ENCODE measurements around the gene UNC13D. TPM values are rescaled to one million over a fixed set of nuclear protein-coding genes. Genes with fewer than 3 reads are reported as not detected.
"Not testable (repeated sequence)": the region's sequence is repeated elsewhere in the genome, so short reads cannot be mapped to it uniquely, and the experiment has no call there.

The UNC13D gene
- total RNA-seq, 1 experiment from 2014 or later, result 3.5 TPM

- ChIA-PET POLR2A (interaction anchor here (0.6 to 8.0 kb wide), 72 partner anchors 8 to 1166 kb away, joined by 3 to 153 read pairs (median 4); partner anchors contain the start of genes ACOX1, GALK1, GGA3 and ITGB4), CTCF (interaction anchor here (0.6 to 1.0 kb wide), 2 partner anchors 76 to 193 kb away, joined by 3 to 5 read pairs; partner anchors contain the start of gene WBP2)
- BruUV-seq (replicated peaks), result TSS peak; percentile 84
- Mint-ChIP-seq H3K27ac (ENCODE audit: low read depth, unreplicated experiment) (peak overlapping the region; percentile 100), H3K27me3 (ENCODE audit: insufficient read depth, unreplicated experiment) (no peaks in the 10 kb centered on the region), H3K36me3 (ENCODE audit: insufficient read depth, unreplicated experiment) (peaks cover 49% of the 10 kb centered on the region), H3K9me3 (ENCODE audit: unreplicated experiment) (no peaks in the 10 kb centered on the region), H3K4me1 (ENCODE audit: insufficient read depth, unreplicated experiment) (peaks cover 18% of the 10 kb centered on the region), H3K4me3 (ENCODE audit: unreplicated experiment) (peak overlapping the region; percentile 93)
- intact Hi-C loops (cut with micrococcal nuclease), result loop anchor here (2.0 to 5.0 kb wide), 2 partner anchors 38 to 97 kb away; no protein-coding TSS in a partner anchor
- TF ChIP-seq CTCF (IDR thresholded peaks at IDR 0.05; ENCODE audit: unreplicated experiment), result no peak
- DNase-seq (ENCODE audit: unreplicated experiment), result peak; percentile 100
Measured at GRCh38 chr17:75779250-75779986, 64.8 kb downstream of the UNC13D start.

- TF ChIP-seq CTCF (IDR thresholded peaks at IDR 0.05; ENCODE audit: unreplicated experiment), result peak; percentile 55
- intact Hi-C loops (cut with micrococcal nuclease), result loop anchor here (2.0 to 5.0 kb wide), 2 partner anchors 38 to 98 kb away; no protein-coding TSS in a partner anchor
- H3K27me3 Mint-ChIP-seq (ENCODE audit: insufficient read depth, unreplicated experiment), result no peaks in the 10 kb centered on the region
- peaks cover 49% of the 10 kb centered on the region for H3K36me3 Mint-ChIP-seq (ENCODE audit: insufficient read depth, unreplicated experiment)
- H3K4me1 Mint-ChIP-seq (ENCODE audit: insufficient read depth, unreplicated experiment), result peaks cover 18% of the 10 kb centered on the region
- peak overlapping the region; percentile 93 for H3K4me3 Mint-ChIP-seq (ENCODE audit: unreplicated experiment)
- DNase-seq (ENCODE audit: unreplicated experiment), result no peak
- no peaks in the 10 kb centered on the region for H3K9me3 Mint-ChIP-seq (ENCODE audit: unreplicated experiment)
- peak overlapping the region; percentile 100 for H3K27ac Mint-ChIP-seq (ENCODE audit: low read depth, unreplicated experiment)
- ChIA-PET CTCF (interaction anchor here (0.6 to 1.1 kb wide), 3 partner anchors 71 to 193 kb away, joined by 3 to 5 read pairs (median 4); no protein-coding TSS in a partner anchor), POLR2A (interaction anchor here (0.6 to 8.0 kb wide), 15 partner anchors 6 to 200 kb away, joined by 3 to 153 read pairs (median 7); partner anchors contain the start of genes ACOX1, GALK1, TEN1 and TRIM47)
- BruUV-seq (replicated peaks), result no TSS peak
Measured at GRCh38 chr17:75778861-75779249, 65.3 kb downstream of the UNC13D start.

DNA sequence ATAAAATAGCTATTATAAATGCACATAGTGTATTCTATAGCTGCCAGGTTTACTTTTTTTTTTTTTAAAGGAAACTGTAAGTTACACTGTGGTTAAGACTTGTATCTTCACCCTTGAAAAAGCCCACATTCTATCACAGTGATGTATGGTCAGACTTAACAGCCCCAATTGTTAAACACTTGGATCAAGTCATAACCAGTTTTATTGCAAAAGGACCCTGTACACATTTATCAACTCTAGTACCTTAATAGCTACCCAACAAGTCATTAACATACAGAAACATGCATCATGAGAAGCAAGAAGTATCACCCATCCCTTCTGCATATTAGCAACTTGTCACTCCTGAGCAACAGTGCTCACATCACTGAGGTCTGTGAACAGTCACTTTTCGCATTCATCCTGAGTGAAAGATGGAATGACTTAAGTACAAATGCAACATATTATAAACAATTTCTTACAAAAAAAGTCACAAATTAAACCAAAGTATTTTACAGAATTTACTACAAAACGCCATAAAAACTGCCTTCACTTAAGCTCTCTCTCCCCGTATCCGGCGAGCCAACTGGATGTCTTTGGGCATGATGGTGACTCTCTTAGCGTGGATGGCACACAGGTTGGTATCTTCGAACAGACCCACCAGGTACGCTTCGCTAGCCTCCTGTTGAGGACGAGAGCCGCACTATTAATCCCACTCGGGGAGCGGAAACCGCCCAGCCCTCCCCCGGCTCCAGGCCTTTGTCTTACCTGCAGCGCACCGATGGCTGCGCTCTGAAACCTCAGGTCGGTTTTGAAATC lies 65.9 kb downstream of the UNC13D start:
- ChIA-PET CTCF (interaction anchor here (0.6 to 1.1 kb wide), 6 partner anchors 13 to 127 kb away, joined by 3 to 5 read pairs (median 4); no protein-coding TSS in a partner anchor), POLR2A (interaction anchor here (0.6 to 8.0 kb wide), 20 partner anchors 7 to 201 kb away, joined by 3 to 153 read pairs (median 4); partner anchors contain the start of genes ACOX1, GALK1, TEN1 and TRIM47)
- intact Hi-C loops (cut with micrococcal nuclease), result loop anchor here (2.0 to 5.0 kb wide), 2 partner anchors 39 to 99 kb away; no protein-coding TSS in a partner anchor
- Mint-ChIP-seq H3K4me1 (ENCODE audit: insufficient read depth, unreplicated experiment) (peaks cover 18% of the 10 kb centered on the region), H3K27ac (ENCODE audit: low read depth, unreplicated experiment) (peak overlapping the region; percentile 100), H3K36me3 (ENCODE audit: insufficient read depth, unreplicated experiment) (peaks cover 49% of the 10 kb centered on the region), H3K4me3 (ENCODE audit: unreplicated experiment) (peak overlapping the region; percentile 93)
- DNase-seq (ENCODE audit: unreplicated experiment); H3K27me3 Mint-ChIP-seq (ENCODE audit: insufficient read depth, unreplicated experiment); H3K9me3 Mint-ChIP-seq (ENCODE audit: unreplicated experiment): not testable (repeated sequence)
- TSS peak; percentile 47 for BruUV-seq (replicated peaks)

DNA sequence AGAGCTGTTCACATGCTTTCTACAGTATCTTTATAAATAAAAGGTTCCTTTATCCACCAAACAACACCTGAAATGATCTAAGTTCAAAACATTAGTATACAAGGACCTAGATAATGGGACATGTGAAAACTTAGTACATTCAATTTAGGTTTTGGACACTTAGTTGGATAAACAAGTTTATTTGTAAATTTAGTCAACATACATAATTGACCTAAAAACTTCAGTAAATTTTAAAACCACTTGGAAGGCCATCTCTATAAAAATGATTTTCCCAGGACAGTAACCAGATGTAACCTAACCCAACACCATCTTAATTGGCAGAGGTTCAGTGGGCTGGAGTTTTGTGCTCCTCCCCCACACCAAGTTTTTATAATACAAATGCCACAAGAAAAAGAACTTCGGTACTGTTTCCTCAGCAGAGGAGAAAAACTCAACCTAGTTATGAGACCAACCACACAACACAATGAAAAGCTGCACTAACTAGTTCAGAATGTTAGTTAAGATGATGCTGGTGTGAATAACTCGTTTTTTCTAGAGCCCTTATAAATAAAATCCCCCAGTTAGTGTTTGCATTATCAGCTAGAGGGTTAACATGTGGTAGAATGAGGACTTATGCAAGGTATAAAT lies 66.8 kb downstream of the UNC13D start:
- DNase-seq (ENCODE audit: unreplicated experiment), result no peak
- intact Hi-C loops (cut with micrococcal nuclease), result loop anchor here (5.0 kb wide), 1 partner anchor 40 kb away; no protein-coding TSS in a partner anchor
- no peaks in the 10 kb centered on the region for H3K27me3 Mint-ChIP-seq (ENCODE audit: insufficient read depth, unreplicated experiment)
- BruUV-seq (replicated peaks), result no TSS peak
- CTCF ChIA-PET, result interaction anchor here (0.6 to 1.1 kb wide), 7 partner anchors 12 to 144 kb away, joined by 3 to 7 read pairs (median 4); partner anchors contain the start of genes GALK1 and SMIM5
- H3K36me3 Mint-ChIP-seq (ENCODE audit: insufficient read depth, unreplicated experiment), result peaks cover 49% of the 10 kb centered on the region
- peak overlapping the region; percentile 93 for H3K4me3 Mint-ChIP-seq (ENCODE audit: unreplicated experiment)
- peak overlapping the region; percentile 11 for H3K27ac Mint-ChIP-seq (ENCODE audit: low read depth, unreplicated experiment)
- H3K9me3 Mint-ChIP-seq (ENCODE audit: unreplicated experiment), result no peaks in the 10 kb centered on the region
- H3K4me1 Mint-ChIP-seq (ENCODE audit: insufficient read depth, unreplicated experiment), result peaks cover 18% of the 10 kb centered on the region
- no peak for TF ChIP-seq CTCF (IDR thresholded peaks at IDR 0.05; ENCODE audit: unreplicated experiment)
- POLR2A ChIA-PET, result interaction anchor here (0.6 to 8.0 kb wide), 22 partner anchors 8 to 119 kb away, joined by 3 to 153 read pairs (median 6); partner anchors contain the start of genes GALK1, RECQL5, SAP30BP and TRIM47
